HCT116 (cell line): ENCODE data around the gene DPF3. TPM values are rescaled to one million over a fixed set of nuclear protein-coding genes. Genes with fewer than 3 reads are reported as not detected.

Experiments used
- ATAC-seq: fragments of 200-7000 bp; cut with Tn5 transposase; 2 replicates; pipeline ENCODE4 v1.9.1; 2020; ENCODE audit warnings: mild to moderate bottlenecking, moderate library complexity
- BruUV-seq: library from RNA; stranded (reverse); fragments of 400-500 nt; replicated peaks from 2 replicates; lab custom pipeline; 2021; lab: Mats Ljungman, UMichigan
- CTCF ChIA-PET: fragments of 300-600 bp; sonication (Branson Sonifier 250); formaldehyde crosslinking; loops from one replicate; lab custom pipeline; 2021; ENCODE audit warnings: antibody characterized with exemption; lab: Charles Lee
- POLR2A ChIA-PET: fragments of 300-600, 350-600 bp; sonication (Branson Sonifier 250); formaldehyde crosslinking; loops from one replicate; lab custom pipeline; 2021; ENCODE audit warnings: antibody characterized with exemption; lab: Charles Lee
- RAD21 ChIA-PET, 2 experiments: fragments of 300-600 bp; sonication (Branson Sonifier 250); formaldehyde crosslinking; loops; one replicate each; lab custom pipeline; 2023; ENCODE audit warnings: low total read pairs in 2 of 2; ENCODE audit not compliant: uncharacterized antibody in 2 of 2, unreplicated experiment in 2 of 2, low non-redundant PET in 1 of 2; lab: Charles Lee
- DNase-seq: peaks from one replicate; pipeline ENCODE4 v3.0.0-alpha.2; 2010; ENCODE audit warnings: low read depth, low spot score
- H2AFZ ChIP-seq: fragments of 200-600 bp; shearing (Covaris generic), sonication (generic); 2 replicates; pipeline ENCODE4 v1.6.1; 2017; ENCODE audit warnings: low read depth, mixed run types, mixed read lengths, antibody characterized with exemption, low read length; ENCODE audit not compliant: poor library complexity, severe bottlenecking
- H3K27ac ChIP-seq: 2 replicates; pipeline ENCODE4 v1.5.1; 2012; ENCODE audit warnings: low read depth, low read length
- H3K27me3 ChIP-seq: fragments of 200-600 bp; sonication (generic); 2 replicates; pipeline ENCODE4 v1.6.1; 2016; ENCODE audit warnings: mixed run types, low read length, mixed read lengths; ENCODE audit not compliant: insufficient read depth
- H3K36me3 ChIP-seq, 2 experiments: fragments of 200-500 bp in 1 of 2; fragments of 200-600 bp in 1 of 2; sonication (Bioruptor generic) in 1 of 2; sonication (generic) in 1 of 2; 2 replicates each; pipeline versions ENCODE4 v1.5.1 to v1.6.1; 2014 to 2016; ENCODE audit warnings: low read length in 2 of 2, inconsistent platforms in 1 of 2, mixed read lengths in 1 of 2, mixed run types in 1 of 2; ENCODE audit not compliant: insufficient read depth in 2 of 2, control insufficient read depth in 1 of 2
- H3K4me1 ChIP-seq, 2 experiments: fragments of 200-600 bp in 1 of 2; sonication (generic) in 1 of 2; 2 replicates each; pipeline versions ENCODE4 v1.5.1 to v1.6.1; 2012 to 2017; ENCODE audit warnings: low read length in 2 of 2, inconsistent platforms in 1 of 2, mild to moderate bottlenecking in 1 of 2, mixed read lengths in 1 of 2, mixed run types in 1 of 2, moderate library complexity in 1 of 2; ENCODE audit not compliant: insufficient read depth in 2 of 2, control insufficient read depth in 1 of 2
- H3K4me2 ChIP-seq: fragments of 200-600 bp; sonication (generic); 2 replicates; pipeline ENCODE4 v1.6.1; 2017; ENCODE audit warnings: mixed run types, low read length, mixed read lengths
- H3K4me3 ChIP-seq, 2 experiments: fragments of 200-600 bp in 1 of 2; sonication (generic) in 1 of 2; replicated peaks in 1 of 2; 2 replicates each; pipeline ENCODE4 v1.5.1; 2011 to 2016; ENCODE audit warnings: low read length in 2 of 2, control low read depth in 1 of 2, low read depth in 1 of 2, mild to moderate bottlenecking in 1 of 2, mixed read lengths in 1 of 2, mixed run types in 1 of 2
- H3K79me2 ChIP-seq: fragments of 200-600 bp; sonication (generic); 2 replicates; pipeline ENCODE4 v1.6.1; 2017; ENCODE audit warnings: mild to moderate bottlenecking, mixed run types, low read length, moderate library complexity, mixed read lengths; ENCODE audit not compliant: insufficient read depth
- H3K9ac ChIP-seq: fragments of 200-600 bp; sonication (generic); 2 replicates; pipeline ENCODE4 v1.6.1; 2016; ENCODE audit warnings: low read length, mixed read lengths
- H3K9me2 ChIP-seq: fragments of 200-600 bp; sonication (generic), shearing (Covaris generic); 2 replicates; pipeline ENCODE4 v1.6.1; 2017; ENCODE audit warnings: mixed run types, mild to moderate bottlenecking, moderate library complexity; ENCODE audit not compliant: insufficient read depth
- H3K9me3 ChIP-seq, 2 experiments: fragments of 200-500 bp in 1 of 2; fragments of 200-600 bp in 1 of 2; sonication (Bioruptor generic) in 1 of 2; sonication (generic) in 1 of 2; 2 replicates each; pipeline ENCODE4 v1.6.1; 2014 to 2017; ENCODE audit warnings: low read length in 2 of 2, mixed read lengths in 2 of 2, inconsistent platforms in 1 of 2, low read depth in 1 of 2, mild to moderate bottlenecking in 1 of 2, mixed run types in 1 of 2, moderate library complexity in 1 of 2; ENCODE audit not compliant: control insufficient read depth in 1 of 2, insufficient read depth in 1 of 2
- H4K20me1 ChIP-seq: fragments of 200-600 bp; sonication (generic), shearing (Covaris generic); 2 replicates; pipeline ENCODE4 v1.6.1; 2017; ENCODE audit warnings: mixed run types, mild to moderate bottlenecking, moderate library complexity; ENCODE audit not compliant: insufficient read depth
- CBX3 ChIP-seq: IDR thresholded peaks from 2 replicates; pipeline ENCODE4 v1.6.1; 2012; ENCODE audit warnings: low read depth
- EGR1 ChIP-seq: IDR thresholded peaks from 2 replicates; pipeline ENCODE4 v1.6.1; 2012; ENCODE audit warnings: low read depth
- EZH2 ChIP-seq: fragments of 200-600 bp; sonication (generic); IDR thresholded peaks from 2 replicates; pipeline ENCODE4 v1.6.1; 2017; ENCODE audit warnings: antibody characterized with exemption, mixed run types
- JUND ChIP-seq: IDR thresholded peaks from 2 replicates; pipeline ENCODE4 v1.6.1; 2012
- POLR2A ChIP-seq: IDR thresholded peaks from 2 replicates; pipeline ENCODE4 v1.7.0; 2011; ENCODE audit warnings: borderline replicate concordance; ENCODE audit not compliant: insufficient read depth, insufficient read length; ENCODE audit errors: extremely low read depth
- SIN3A ChIP-seq: IDR thresholded peaks from 2 replicates; pipeline ENCODE4 v1.6.1; 2012; ENCODE audit warnings: low read depth
- SP1 ChIP-seq: IDR thresholded peaks from 2 replicates; pipeline ENCODE4 v1.6.1; 2012; ENCODE audit warnings: low read depth
- SRF ChIP-seq: IDR thresholded peaks from 2 replicates; pipeline ENCODE4 v1.6.1; 2012; ENCODE audit warnings: low read depth
- YY1 ChIP-seq: IDR thresholded peaks from 2 replicates; pipeline ENCODE4 v1.6.1; 2011; ENCODE audit warnings: low read length, low read depth, moderate library complexity, mild to moderate bottlenecking; ENCODE audit not compliant: insufficient replicate concordance; ENCODE audit errors: extremely low read depth
- intact Hi-C: fragments of 100-400 bp; cut with micrococcal nuclease; formaldehyde crosslinking; loops from 2 replicates; pipeline ENCODE4 v1.10.0; 2022
- total RNA-seq: library from RNA; stranded (reverse); gene quantifications from one replicate; pipeline ENCODE4 v1.2.1, GENCODE V29; 2021; ENCODE audit not compliant: unreplicated experiment
- TF ChIP-seq, protein P1 (sequence below): IDR thresholded peaks from 2 replicates; pipeline ENCODE4 v1.6.1; 2012; ENCODE audit warnings: low read depth
- TF ChIP-seq, protein P2 (sequence below): IDR thresholded peaks from 2 replicates; pipeline ENCODE4 v1.6.1; 2011; ENCODE audit warnings: mild to moderate bottlenecking, low read length, moderate library complexity; ENCODE audit not compliant: insufficient replicate concordance; ENCODE audit errors: extremely low read depth
- TF ChIP-seq, protein P3 (sequence below), 3 experiments: fragments of 200-600 bp in 1 of 3; sonication (generic) in 1 of 3; IDR thresholded peaks in 2 of 3; conservative IDR thresholded peaks in 1 of 3; 2 replicates each; pipeline ENCODE4 v1.5.1; 2012 to 2017; ENCODE audit warnings: low read depth in 2 of 3, low read length in 2 of 3, antibody characterized with exemption in 1 of 3, borderline replicate concordance in 1 of 3, control low read depth in 1 of 3, mild to moderate bottlenecking in 1 of 3, mixed read lengths in 1 of 3, mixed run types in 1 of 3, moderate library complexity in 1 of 3; ENCODE audit not compliant: insufficient read depth in 1 of 3

Gene DPF3
- total RNA-seq, 1 experiment from 2014 or later, result 0.27 TPM

DNA sequence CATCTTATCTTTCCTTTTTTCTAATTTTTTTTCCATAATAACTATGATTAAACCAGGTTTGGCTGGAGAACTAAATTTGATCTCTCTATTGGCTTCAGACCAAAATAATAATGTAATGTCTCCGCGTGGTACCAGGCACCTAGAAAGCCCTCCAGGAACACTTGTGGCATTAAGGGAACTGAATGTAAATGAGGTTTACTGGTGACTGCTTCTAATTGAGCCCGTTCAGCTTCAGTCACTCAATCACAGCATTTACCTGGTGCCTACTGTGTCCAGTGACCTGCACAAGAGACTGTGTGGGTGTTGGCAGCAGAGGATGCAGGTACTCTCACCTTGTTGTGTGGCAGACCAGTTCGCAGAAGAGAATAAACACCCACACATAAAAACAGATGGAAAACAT lies 302.5 kb downstream of the DPF3 start:
- BruUV-seq, result no TSS peak
- Histone ChIP-seq H2AFZ (no peak overlapping the region), H3K4me1 (no peaks in the 10 kb centered on the region), H3K9me2 (no peaks in the 10 kb centered on the region), H3K27me3 (peaks cover 14% of the 10 kb centered on the region; the same call in 1 of the 2 replicates), H4K20me1 (no peaks in the 10 kb centered on the region), H3K27ac (no peak overlapping the region), H3K9ac (no peak overlapping the region), H3K4me3 (no peak overlapping the region), H3K79me2 (no peaks in the 10 kb centered on the region), H3K9me3 (no peaks in the 10 kb centered on the region), H3K36me3 (no peaks in the 10 kb centered on the region), H3K4me2 (no peak overlapping the region)
- ChIA-PET CTCF (no interaction called here), RAD21 (no interaction called here), POLR2A (no interaction called here)
- no peak for ATAC-seq
- intact Hi-C loops, result no loop called here
- TF ChIP-seq, protein P1, sequence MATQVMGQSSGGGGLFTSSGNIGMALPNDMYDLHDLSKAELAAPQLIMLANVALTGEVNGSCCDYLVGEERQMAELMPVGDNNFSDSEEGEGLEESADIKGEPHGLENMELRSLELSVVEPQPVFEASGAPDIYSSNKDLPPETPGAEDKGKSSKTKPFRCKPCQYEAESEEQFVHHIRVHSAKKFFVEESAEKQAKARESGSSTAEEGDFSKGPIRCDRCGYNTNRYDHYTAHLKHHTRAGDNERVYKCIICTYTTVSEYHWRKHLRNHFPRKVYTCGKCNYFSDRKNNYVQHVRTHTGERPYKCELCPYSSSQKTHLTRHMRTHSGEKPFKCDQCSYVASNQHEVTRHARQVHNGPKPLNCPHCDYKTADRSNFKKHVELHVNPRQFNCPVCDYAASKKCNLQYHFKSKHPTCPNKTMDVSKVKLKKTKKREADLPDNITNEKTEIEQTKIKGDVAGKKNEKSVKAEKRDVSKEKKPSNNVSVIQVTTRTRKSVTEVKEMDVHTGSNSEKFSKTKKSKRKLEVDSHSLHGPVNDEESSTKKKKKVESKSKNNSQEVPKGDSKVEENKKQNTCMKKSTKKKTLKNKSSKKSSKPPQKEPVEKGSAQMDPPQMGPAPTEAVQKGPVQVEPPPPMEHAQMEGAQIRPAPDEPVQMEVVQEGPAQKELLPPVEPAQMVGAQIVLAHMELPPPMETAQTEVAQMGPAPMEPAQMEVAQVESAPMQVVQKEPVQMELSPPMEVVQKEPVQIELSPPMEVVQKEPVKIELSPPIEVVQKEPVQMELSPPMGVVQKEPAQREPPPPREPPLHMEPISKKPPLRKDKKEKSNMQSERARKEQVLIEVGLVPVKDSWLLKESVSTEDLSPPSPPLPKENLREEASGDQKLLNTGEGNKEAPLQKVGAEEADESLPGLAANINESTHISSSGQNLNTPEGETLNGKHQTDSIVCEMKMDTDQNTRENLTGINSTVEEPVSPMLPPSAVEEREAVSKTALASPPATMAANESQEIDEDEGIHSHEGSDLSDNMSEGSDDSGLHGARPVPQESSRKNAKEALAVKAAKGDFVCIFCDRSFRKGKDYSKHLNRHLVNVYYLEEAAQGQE, result no peak
- TF ChIP-seq YY1 (no peak), JUND (no peak), SP1 (no peak), EGR1 (no peak), EZH2 (no peak), SRF (no peak), POLR2A (no peak), CBX3 (no peak), SIN3A (no peak)
- TF ChIP-seq, protein P2, sequence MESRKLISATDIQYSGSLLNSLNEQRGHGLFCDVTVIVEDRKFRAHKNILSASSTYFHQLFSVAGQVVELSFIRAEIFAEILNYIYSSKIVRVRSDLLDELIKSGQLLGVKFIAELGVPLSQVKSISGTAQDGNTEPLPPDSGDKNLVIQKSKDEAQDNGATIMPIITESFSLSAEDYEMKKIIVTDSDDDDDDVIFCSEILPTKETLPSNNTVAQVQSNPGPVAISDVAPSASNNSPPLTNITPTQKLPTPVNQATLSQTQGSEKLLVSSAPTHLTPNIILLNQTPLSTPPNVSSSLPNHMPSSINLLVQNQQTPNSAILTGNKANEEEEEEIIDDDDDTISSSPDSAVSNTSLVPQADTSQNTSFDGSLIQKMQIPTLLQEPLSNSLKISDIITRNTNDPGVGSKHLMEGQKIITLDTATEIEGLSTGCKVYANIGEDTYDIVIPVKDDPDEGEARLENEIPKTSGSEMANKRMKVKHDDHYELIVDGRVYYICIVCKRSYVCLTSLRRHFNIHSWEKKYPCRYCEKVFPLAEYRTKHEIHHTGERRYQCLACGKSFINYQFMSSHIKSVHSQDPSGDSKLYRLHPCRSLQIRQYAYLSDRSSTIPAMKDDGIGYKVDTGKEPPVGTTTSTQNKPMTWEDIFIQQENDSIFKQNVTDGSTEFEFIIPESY, result no peak
- TF ChIP-seq, protein P3, sequence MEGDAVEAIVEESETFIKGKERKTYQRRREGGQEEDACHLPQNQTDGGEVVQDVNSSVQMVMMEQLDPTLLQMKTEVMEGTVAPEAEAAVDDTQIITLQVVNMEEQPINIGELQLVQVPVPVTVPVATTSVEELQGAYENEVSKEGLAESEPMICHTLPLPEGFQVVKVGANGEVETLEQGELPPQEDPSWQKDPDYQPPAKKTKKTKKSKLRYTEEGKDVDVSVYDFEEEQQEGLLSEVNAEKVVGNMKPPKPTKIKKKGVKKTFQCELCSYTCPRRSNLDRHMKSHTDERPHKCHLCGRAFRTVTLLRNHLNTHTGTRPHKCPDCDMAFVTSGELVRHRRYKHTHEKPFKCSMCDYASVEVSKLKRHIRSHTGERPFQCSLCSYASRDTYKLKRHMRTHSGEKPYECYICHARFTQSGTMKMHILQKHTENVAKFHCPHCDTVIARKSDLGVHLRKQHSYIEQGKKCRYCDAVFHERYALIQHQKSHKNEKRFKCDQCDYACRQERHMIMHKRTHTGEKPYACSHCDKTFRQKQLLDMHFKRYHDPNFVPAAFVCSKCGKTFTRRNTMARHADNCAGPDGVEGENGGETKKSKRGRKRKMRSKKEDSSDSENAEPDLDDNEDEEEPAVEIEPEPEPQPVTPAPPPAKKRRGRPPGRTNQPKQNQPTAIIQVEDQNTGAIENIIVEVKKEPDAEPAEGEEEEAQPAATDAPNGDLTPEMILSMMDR (IDR thresholded peaks at IDR 0.05 in 2 of 3, conservative IDR thresholded peaks at IDR 0.05 in 1 of 3; ENCODE audit: borderline replicate concordance in 1 of 3, insufficient read depth in 1 of 3, low read depth in 2 of 3, low read length in 2 of 3), result no peak
- DNase-seq, result no peak
